ENCODE measurements around the gene DEFB123.

DNA sequence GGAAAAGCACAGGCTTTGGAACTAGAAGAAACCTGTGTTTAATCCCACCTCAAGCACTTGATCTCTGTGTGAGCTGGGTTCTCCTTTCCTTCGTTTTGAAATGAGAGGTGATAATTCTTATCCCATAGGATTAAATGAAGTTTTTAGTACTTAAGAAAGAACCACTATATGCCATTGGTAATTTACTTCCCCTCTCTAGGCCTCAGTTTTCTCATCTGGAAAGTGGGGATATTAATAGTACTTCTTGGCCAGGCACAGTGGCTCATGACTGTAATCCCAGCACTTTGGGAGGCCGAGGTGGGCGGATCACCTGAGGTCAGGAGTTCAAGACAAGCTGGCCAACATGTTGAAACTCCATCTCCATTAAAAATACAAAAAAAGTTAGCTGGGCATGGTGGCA, 48.7 kb downstream of the DEFB123 start:
- TF ChIP-seq CTCF (IDR thresholded peaks at IDR 0.05): no peak
- TF ChIP-seq POLR2A (IDR thresholded peaks at IDR 0.05): no peak

All from Peyer's patch (tissue), 4 donors.